Activated T-cell treated with anti-CD3 and anti-CD28 coated beads, Interleukin-2, amount 50 U/mL, for 1 hour (primary cell): Measurements from ENCODE around the gene CPE.
A peak's percentile ranks its signal among the peaks of the same experiment; 100 is the strongest.
"Not testable (repeated sequence)": the region's sequence is repeated elsewhere in the genome, so short reads cannot be mapped to it uniquely, and the experiment has no call there.

Experiments
- DNase-seq: peaks from one replicate; pipeline ENCODE4 v3.0.0-alpha.2; 2020

CPE gene

GRCh38 chr4:165472943-165473676 is 94.3 kb downstream of the CPE start:
- no peak for DNase-seq

GRCh38 chr4:165474784-165475705 is 96.2 kb downstream of the CPE start:
- DNase-seq: no peak

GRCh38 chr4:165475706-165476070 is 96.9 kb downstream of the CPE start:
- no peak for DNase-seq

- DNase-seq: no peak
Observed at GRCh38 chr4:165476214-165477098, 97.6 kb downstream of the CPE start.

- DNase-seq: no peak
Observed at GRCh38 chr4:165477799-165478198, 99.0 kb downstream of the CPE start.

GRCh38 chr4:165478260-165478659 is 99.5 kb downstream of the CPE start:
- DNase-seq: no peak

GRCh38 chr4:165481053-165481835 is 102.4 kb downstream of the CPE start:
- DNase-seq: no peak

GRCh38 chr4:165489786-165490185 is 111.0 kb downstream of the CPE start:
- no peak for DNase-seq

GRCh38 chr4:165492583-165492982 is 113.8 kb downstream of the CPE start:
- not testable (repeated sequence) for DNase-seq

GRCh38 chr4:165493359-165493758 is 114.6 kb downstream of the CPE start:
- peak; percentile 68 for DNase-seq

- no peak for DNase-seq
Observed at GRCh38 chr4:165502916-165503907, 124.4 kb downstream of the CPE start.

GRCh38 chr4:165504184-165504583 is 125.4 kb downstream of the CPE start:
- DNase-seq: no peak

GRCh38 chr4:165505958-165506837 is 127.4 kb downstream of the CPE start:
- DNase-seq: no peak

- no peak for DNase-seq
Observed at GRCh38 chr4:165506849-165507248, 128.0 kb downstream of the CPE start.

- no peak for DNase-seq
Observed at GRCh38 chr4:165507381-165507780, 128.6 kb downstream of the CPE start.

- DNase-seq: no peak
Observed at GRCh38 chr4:165508372-165509120, 129.7 kb downstream of the CPE start.

- DNase-seq: no peak
Observed at GRCh38 chr4:165512424-165512823, 133.6 kb downstream of the CPE start.

GRCh38 chr4:165514739-165515138 is 135.9 kb downstream of the CPE start:
- DNase-seq: no peak

- DNase-seq: no peak
Observed at GRCh38 chr4:165515201-165515600, 136.4 kb downstream of the CPE start.
